Hematopoietic multipotent progenitor cell (in vitro differentiated cells): ENCODE results near the gene PIAS3. TPM values are rescaled to one million over a fixed set of nuclear protein-coding genes. Genes with fewer than 3 reads are reported as not detected.
A peak's percentile ranks its signal among the peaks of the same experiment; 100 is the strongest.

Source experiments
- DNase-seq, 3 donors: peaks; one replicate each; pipeline ENCODE4 v3.0.0-alpha.2; 2011 to 2015; ENCODE audit warnings: low read depth in 2 of 3, low spot score in 2 of 3
- total RNA-seq: library from RNA; depleted of rRNA; stranded (reverse); fragments of >200 nt; gene quantifications from one replicate; pipeline ENCODE4 v1.2.3, GENCODE V29; 2012

The PIAS3 gene
- 15.6 TPM for total RNA-seq

DNA sequence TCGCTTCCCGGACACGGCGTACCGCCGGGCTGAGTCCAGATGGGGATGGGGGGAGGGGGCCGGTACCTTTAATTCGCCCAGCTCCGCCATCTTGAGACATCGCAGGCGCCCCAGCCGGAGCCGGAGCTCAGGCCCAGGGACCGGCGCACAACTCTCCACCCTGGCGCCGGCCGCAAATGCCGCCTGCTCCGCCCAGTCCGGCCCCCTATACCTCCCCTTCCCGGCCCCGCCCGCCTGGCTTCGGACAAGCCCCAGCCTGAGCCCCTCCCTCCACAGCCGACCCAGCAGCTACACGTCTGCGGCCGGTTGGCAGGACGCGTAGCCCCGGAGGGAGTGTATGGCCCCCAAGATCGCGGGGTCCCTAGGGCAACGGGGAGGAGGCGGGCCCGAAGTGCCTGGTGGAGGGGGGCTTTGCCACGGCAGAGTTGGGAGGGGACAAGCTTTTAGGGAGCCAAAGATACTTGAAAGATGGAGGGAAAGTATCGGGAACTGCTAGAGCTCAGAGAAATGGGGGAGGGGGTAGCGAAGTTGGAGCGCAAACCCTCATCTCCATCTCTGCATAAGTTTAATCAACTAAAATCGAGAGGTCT, at the start of gene PIAS3:
Gene PIAS3 (minus strand): TSS at position 181 of the 590 bp plus-strand sequence. CDS start 91 bp downstream, at position 90.
- peak; percentile 61 to 93 (median 92) for DNase-seq

DNA sequence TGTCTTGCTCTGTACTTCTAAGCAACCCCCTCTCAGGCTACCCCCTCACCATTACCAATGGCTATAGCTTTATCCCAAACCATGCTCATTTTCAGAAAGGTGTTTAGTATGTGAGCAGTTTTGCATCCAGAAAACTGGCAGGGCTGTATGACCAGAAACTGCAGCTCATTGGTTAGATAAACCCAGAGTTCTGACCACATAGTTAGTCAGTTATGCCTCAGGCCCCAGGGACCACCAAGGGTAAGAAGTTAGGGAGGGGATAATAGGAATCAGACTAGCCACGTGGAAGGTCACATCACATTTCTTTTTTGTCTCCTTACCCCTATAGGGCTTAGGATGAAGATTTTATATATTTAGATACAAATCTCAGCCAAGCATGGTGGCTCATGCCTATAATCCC, 49.8 kb upstream of the PIAS3 start:
- no peak for DNase-seq

DNA sequence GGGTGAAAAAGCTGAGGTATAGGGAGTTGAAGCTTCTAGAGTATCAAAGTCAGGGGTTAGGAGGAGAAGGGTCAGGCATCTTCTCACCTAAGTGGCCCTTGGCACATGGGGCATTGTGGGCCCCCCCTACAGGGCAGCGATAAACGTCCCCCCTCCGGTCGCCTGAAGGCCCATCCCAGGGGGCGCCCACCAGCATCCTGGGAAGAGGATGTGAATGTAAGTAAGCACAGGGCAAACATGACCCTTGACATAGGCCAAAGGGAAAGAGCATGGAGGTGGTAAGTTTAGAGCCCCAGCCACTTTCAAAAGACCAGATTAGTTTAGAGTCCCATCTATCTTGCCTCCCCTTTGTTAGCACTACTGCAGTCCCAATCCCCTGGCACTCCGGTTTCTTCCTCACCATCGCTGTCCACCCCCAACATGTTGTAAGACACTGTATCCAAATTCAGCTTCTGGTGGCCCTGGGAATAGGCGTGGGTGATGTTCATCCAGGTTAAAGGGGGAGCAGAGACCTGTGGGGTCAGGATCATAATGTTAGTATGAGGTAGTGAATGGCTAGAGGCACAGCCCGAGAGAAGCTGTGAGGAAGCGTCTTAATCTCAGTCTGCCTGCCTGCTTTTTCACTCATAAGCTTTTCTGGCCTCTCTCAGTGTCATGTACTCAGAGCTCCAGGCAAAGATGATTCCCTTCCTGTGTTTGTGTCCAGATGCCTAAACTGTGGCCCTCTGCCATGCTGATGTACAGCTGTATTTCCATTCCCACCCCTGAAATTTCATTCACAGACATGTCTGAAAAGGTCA, 48.3 kb upstream of the PIAS3 start:
- DNase-seq: no peak

DNA sequence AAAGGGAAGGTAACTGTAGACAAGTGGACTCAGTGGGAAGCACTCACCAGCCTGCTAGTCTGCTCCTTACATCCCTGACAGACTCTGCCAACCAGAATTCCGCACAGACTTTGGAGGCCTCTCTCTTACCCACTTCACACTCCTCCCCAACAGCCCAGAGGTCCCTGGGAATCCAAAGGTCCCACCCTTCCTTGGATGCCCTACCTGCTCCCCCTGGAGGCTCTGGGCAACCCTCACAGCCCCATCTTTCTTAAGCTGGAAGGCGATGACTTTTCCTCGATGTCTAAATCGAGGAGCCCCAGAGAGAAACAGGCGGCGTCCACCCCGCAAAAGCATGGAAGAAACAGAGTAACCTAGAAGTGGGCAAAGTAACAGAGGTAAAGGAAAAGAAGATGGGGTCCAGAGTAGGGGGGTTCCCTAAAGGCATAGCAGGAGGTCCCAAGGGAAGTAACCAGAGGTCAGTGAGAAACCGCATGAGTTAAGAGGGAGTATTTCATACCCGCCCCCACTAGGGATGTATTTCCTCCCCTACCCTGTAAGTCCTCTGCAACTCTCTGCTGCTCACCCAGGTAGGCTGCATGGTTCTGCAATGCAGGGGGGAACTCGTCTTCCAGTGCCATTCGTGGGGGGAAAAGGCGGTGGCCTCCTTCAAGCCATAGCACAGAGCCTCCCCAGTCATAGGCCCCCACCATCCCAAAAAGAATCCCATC, 42.6 kb upstream of the PIAS3 start:
- no peak for DNase-seq

DNA sequence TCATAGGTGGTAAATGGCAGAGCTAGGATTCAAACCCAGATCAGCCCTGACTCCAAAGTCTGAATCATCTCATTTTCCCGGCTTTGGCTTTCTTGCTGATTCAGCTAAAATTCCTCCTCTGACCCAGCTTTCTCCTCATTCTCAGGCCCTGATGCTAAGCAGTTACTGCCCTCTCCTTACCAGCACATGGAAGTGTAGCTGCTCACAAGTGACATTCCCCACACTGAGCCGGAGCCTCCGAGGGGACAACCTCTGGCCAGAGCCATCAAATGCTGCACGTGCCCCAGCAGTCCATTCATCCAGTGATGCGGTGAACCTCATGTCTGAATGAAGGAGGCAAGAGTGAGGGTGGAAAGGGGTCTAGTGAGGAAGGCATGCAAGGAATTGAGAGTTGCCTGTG, 39.9 kb upstream of the PIAS3 start:
- DNase-seq: no peak

DNA sequence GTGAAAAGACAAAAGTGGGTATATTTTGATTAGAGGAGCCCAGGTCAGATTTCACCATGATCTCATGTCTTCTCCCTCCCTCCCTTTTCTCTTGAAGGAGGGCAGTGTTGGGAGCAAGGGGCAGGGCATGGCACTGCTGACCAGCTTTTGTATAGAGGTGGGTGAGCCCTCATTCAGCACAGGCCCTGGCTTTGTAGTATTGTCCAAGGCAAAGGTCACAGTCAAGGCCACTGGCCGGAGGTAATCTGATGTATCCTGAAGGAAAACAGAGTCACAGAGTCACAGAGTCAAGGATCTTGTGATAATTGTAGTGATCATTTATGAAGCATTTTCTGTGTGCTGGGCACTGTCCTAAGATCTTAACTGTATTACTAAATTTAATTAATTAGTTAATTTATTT, 39.1 kb upstream of the PIAS3 start:
- DNase-seq: no peak

DNA sequence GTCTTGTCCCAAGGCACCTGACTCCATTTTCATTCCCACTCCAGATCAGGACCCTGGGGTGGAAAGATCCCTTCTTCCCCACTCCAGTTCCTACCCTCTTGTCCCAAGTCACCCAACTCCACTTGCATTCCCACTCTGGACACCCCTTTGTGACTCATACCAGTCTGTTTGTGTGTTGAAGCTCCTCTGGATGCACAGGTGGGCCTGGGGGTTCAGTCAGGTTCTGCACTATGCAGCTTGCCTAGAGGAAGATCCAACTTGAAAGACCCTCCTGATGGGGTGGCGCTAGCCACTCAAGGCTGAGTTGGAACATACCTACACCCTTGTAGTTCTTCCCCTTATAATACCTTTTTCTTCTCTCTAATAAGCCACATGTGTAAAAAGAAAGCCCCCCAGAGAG, 36.6 kb upstream of the PIAS3 start:
- no peak for DNase-seq

DNA sequence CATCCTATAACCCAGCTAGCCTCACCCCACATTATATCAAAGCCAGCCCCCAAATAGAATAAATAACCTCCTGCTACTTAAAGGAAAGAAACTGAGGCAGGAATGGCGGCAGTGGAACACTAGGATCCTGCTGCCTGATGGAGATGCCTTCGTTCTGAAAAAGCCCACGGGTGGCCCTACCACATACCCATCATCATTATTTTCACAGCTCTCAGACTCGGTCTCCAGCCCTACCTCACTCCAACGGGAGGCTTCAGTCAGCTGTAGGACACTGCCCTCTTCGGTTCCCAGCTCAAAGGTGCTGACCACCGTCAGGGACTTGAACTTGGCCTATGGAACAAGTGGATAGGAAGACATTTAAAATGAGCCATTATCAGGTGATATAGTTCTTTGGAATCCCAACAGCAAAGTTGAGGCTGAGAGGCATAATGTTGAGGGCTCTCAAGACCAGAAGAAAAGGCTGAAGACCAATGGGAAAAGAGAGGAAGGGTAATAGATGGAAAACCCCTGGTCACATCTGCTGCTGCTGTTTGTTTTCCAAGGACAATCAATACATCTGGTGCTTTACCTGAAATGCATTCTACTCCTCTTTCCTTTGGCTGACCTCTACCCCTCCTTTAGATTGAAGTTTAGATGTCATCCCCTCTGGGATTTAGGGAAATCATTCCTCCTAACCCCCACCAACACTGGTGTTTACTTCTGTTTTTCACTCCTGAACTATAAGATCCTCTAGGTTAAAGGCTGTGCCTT, 34.6 kb upstream of the PIAS3 start:
- no peak for DNase-seq

DNA sequence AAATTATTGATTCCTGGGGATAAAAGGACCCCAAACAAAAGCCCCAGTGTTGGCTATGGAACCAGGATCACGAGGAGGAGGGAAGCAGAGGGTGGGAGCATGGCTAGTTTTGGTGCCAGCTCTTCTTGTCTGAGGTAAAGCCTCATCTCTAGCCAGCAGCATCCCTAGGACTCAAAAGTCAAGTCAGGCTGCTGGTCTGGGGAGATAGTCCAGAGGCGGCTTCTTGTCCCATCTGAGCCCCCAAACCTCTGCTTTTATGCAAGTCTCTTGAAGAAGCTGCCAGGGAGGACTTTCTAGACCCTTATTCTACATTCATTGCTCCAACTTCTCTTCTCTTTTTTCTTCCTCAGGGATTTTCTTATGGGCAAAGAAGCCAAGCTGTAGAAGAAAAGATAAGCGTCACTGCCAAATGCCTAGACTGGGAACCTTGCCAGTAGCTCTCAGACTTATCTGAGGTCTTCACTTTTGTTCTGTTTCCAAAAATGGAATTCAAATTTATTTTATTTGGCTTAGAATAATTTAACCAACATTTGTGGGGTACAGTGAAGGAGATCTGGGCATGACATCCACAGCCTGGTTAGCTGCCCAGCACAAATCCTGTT, 33.7 kb upstream of the PIAS3 start:
- no peak for DNase-seq

DNA sequence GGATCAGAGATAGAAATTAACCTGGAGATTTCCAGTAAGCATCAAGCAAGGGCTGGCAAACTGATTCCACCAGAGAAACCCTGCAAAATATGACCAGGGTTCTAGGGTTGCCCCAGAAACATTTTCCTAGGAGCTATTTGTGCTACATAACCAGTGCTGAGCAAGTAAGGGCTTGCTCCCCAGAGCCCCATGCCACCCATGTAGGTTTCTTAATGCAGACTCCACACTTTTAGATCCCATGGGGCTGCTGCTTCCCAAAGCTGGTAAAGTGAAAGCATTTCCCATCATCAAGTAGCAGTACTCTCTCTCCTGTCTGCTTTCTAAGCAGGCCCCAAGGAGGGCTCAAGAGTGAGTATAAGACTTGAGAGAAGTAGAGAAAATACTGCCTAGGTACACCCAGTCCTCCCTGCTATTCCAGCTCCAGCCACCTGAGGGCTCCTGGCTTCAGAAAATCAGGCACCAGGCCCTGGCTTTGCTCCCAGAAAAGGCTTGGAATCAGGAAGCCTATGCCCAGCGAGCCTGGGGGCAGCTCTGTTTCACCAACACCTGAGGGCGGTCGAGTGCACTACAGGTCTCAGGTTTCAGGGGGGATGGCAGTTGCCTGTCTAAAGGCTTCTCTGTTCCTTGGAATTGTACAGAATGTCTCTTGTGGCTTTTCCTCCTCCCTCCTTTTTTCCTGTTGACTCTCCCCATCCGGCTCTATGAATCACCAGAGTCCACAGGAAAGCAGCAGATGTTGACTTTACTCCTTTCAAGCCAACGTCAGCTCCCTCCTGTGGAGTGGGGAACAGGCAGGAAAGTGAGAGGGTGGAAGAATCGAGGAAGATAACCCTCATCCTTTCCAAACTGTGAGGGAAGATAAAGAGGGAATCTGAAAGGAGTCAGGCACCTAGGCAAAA, 33.0 kb upstream of the PIAS3 start:
- DNase-seq: peak in 2 of 3 donors; percentile 74 to 76

DNA sequence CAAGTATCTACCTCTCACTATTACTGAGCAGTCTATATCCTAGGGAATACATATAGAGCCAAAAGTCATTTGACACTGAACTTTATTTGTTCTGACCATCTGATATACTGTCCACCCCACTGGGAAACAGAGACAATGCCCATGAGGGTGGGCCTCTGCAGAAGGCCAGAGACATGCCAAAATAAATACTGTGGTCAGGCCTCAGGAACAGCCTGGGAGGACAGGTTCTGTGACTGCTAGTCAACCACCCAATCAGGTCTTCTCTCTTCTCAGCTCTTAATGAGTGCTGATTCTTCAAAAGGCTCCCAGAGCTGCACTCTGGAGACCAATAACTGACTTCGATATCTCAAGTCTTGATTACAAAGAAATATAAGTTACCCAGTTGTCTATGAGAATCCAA, 32.3 kb upstream of the PIAS3 start:
- no peak for DNase-seq

DNA sequence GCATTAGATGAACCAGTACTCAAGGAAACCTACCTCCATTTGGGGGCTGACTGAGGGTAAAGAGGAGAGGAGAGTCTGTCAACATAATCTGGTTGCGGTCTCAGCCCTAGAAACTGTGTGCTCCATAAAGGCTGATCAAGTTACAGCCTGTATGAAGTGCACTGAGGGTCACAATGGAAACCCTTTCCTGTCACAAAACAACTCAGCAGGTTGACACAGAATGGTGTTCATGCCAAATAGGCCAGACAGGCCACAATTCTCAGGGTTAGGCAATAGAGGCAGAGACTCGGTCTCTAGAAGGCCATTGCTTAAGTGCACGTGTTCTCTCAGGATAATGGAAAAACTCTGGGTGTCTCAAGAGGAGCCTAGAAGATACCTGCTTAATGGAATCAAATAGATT, 30.8 kb upstream of the PIAS3 start:
- DNase-seq: no peak

DNA sequence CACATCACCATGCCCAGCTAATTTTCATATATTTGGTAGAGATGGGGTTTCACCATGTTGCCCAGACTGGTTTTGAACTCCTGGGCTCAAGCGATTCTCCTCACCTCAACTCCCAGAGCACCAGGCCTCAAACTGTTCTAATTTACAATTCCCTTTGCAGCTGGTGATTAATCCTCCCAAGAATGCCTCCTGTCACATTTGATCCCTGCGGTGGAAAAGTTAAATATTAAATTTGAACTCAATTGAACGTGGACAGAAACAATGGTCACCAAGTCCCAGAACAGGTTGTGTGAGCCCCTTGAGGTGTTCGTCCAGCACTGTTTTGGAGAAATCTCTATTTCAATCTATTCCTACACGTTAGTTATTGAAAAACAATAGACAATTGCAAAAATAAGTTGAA, 28.8 kb upstream of the PIAS3 start:
- no peak for DNase-seq

DNA sequence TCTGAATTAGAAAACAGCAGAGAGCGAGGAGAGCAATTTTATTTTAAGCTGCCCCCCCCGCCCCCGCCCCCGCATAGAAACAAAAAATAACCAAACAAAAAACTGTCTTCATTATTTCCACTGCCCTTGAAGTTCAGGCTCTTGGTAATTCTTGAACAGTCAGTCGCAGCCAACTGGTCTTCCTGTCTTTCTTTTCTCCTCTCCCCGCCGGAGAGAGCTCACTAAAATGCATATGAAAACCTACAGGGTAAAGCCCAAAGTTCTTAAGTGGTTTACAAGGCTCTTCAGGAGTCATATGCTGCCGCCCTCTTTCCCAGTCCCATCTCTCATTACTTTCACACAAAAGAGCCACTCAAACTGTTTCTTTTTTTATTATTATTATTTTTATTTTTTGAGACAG, 27.9 kb upstream of the PIAS3 start:
- DNase-seq: no peak

DNA sequence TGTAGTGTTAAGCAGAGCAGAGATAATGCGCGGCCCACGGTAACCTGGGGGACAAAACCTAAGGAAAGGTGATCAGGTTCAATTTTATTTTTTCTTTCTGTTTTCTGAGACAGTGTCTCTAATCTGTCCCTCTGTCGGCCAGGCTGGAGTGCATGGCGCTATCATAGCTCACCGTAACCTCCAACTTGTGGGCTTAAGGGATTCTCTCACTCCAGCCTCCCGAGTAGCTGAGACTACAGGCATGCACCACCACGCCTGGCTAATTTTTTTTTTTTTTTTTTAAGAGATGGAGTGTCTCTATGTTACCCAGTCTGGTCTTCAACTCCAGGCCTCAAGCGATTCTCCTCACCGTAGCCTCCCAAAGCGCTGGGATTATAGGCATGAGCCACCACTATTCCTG, 27.5 kb upstream of the PIAS3 start:
- DNase-seq: no peak

DNA sequence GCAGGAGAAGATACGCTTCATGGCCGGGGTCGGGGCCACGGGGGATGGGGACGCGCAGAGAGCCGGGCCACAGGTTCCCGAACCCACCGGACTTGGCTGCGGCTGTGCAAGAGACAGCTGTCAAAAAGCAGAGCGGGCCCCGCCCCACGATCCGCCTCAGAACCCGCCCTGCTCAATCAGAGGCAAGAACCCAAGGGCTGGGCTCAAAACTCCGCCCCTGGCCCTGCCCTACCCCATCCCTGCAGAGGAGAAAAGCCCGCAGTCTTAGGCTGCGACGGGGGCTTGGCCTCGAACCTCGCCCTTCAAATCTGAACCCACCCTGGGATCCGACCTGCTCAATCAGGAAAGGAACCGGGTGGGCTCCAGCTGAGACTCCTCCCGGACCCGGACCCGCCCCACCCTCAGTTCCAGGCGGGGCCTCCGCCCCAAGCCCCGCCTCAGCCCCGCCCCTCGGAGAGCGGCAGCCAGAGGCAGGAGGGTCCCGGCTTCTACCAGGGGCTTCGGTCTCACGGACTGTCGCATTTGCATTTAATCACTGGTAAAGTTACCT, 26.9 kb upstream of the PIAS3 start, which contains the start of gene ANKRD35:
Gene ANKRD35 (minus strand): TSS at position 129 of the 550 bp plus-strand sequence. CDS start 108 bp downstream, at position 21.
- peak; percentile 54 to 84 (median 78) for DNase-seq

DNA sequence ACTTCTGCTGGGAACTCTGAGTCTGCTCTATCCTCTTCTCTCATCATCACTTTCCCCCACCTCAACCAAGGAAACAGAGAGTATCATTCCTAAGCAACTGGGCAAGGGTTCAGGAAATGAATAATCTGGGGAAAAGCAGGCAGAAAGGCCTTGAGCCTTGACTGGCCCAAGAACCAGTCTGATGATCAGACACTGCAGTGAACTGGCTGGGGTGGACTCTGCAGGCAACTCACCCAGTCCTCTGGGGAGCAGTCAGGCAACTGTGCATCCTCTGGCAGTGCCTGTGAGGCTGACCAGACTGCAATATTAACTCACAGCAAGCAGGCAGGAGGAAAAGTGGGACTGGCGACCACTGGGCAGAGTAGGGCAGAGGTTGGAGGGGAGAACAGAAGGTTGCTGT, 25.8 kb upstream of the PIAS3 start:
- no peak for DNase-seq

DNA sequence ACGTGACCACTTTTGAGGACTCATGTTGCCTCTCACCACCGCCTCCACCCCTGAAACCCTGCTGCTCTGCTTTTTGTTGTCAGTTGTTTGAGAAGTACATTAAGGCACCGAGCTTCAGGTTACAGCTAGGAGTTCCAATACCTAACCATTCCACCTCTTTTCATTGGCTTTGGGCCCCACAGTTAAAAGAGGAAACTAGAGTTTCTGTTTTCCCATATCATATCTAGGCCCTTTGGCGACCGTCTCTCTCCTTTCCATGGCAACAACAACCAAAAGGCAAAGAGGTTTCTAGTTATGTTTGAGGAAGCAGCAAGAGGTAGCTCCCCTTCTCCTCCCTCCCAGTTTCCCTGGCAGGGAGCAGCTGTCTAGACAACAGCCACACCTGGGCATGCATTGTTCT, 20.9 kb upstream of the PIAS3 start:
- DNase-seq: peak in 1 of 3 donors; percentile 41

DNA sequence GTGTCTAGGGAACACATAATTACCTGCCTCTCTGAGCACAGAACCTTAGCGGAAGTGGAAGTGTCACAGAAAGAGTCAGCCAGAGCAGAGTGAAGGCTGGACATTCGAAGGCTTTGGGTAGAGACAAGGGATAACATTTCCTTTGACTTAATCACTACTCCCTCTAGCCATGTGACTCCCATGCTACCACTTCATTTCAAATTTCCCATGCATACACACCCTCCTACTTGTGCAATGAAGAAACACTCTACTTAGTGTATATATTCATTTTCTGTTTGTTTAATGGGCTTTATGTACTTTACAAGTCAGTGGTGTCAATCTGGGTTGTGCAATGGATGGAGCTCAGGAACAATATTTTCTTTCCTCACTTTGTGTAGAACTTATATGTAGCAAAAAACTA, 19.8 kb upstream of the PIAS3 start:
- DNase-seq: no peak
